SK-N-SH (cell line): Measurements from ENCODE around the gene PITHD1. TPM values are rescaled to one million over a fixed set of nuclear protein-coding genes. Genes with fewer than 3 reads are reported as not detected.

Experiments used
- CTCF ChIA-PET: fragments of 300-600, 350-600 bp; formaldehyde crosslinking; extraction: SDS; loops from one replicate; lab custom pipeline; 2021; lab: Yijun Ruan, JAX
- POLR2A ChIA-PET: fragments of 350-600 bp; sonication (Branson Sonifier 250); formaldehyde crosslinking; extraction: SDS; loops from one replicate; lab custom pipeline; 2020; ENCODE audit warnings: antibody characterized with exemption, inconsistent platforms; lab: Yijun Ruan, JAX
- DNase-seq: peaks from one replicate; pipeline ENCODE4 v3.0.0; 2012
- H2AFZ ChIP-seq: fragments of 200-600 bp; sonication (generic); 2 replicates; pipeline ENCODE4 v1.8.1; 2016; ENCODE audit warnings: antibody characterized with exemption, mild to moderate bottlenecking, low read depth
- H3F3A ChIP-seq: fragments of 200-600 bp; sonication (generic); replicated peaks from 2 replicates; pipeline ENCODE3; 2016; ENCODE audit warnings: antibody characterized with exemption, mild to moderate bottlenecking; ENCODE audit not compliant: insufficient read depth
- H3K27ac ChIP-seq, 2 experiments: fragments of 200-500 bp in 1 of 2; fragments of 200-600 bp in 1 of 2; sonication (Bioruptor generic) in 1 of 2; sonication (generic), shearing (Covaris generic) in 1 of 2; 2 replicates each; pipeline versions ENCODE4 v1.5.1 to v1.6.1; 2014 to 2016; ENCODE audit warnings: low read depth in 2 of 2, inconsistent platforms in 1 of 2, low read length in 1 of 2, mild to moderate bottlenecking in 1 of 2, mixed read lengths in 1 of 2
- H3K27me3 ChIP-seq: fragments of 200-600 bp; sonication (generic), shearing (Covaris generic); 2 replicates; pipeline ENCODE4 v1.6.1; 2016; ENCODE audit warnings: mixed run types; ENCODE audit not compliant: insufficient read depth
- H3K36me3 ChIP-seq, 2 experiments: fragments of 200-500 bp in 1 of 2; fragments of 200-600 bp in 1 of 2; sonication (Bioruptor generic) in 1 of 2; sonication (generic) in 1 of 2; replicated peaks in 1 of 2; 2 replicates each; pipeline versions ENCODE3 to v1.5.1; 2014 to 2016; ENCODE audit warnings: low read length in 1 of 2, mild to moderate bottlenecking in 1 of 2; ENCODE audit not compliant: insufficient read depth in 2 of 2, control insufficient read depth in 1 of 2
- H3K4me1 ChIP-seq, 2 experiments: fragments of 200-500 bp in 1 of 2; fragments of 200-600 bp in 1 of 2; sonication (Bioruptor generic) in 1 of 2; sonication (generic), shearing (Covaris generic) in 1 of 2; 2 replicates each; pipeline versions ENCODE4 v1.5.1 to v1.6.1; 2014 to 2016; ENCODE audit warnings: low read depth in 1 of 2, low read length in 1 of 2, mixed run types in 1 of 2; ENCODE audit not compliant: insufficient read depth in 2 of 2, control insufficient read depth in 1 of 2
- H3K4me2 ChIP-seq: fragments of 200-600 bp; sonication (generic), shearing (Covaris generic); 2 replicates; pipeline ENCODE4 v1.6.1; 2017; ENCODE audit warnings: mixed run types
- H3K4me3 ChIP-seq, 2 experiments: fragments of 200-500 bp in 1 of 2; fragments of 200-600 bp in 1 of 2; sonication (Bioruptor generic) in 1 of 2; sonication (generic), shearing (Covaris generic) in 1 of 2; 2 replicates each; pipeline versions ENCODE4 v1.5.1 to v1.8.1; 2014 to 2016; ENCODE audit warnings: low read depth in 2 of 2, inconsistent platforms in 1 of 2, low read length in 1 of 2, mild to moderate bottlenecking in 1 of 2, mixed read lengths in 1 of 2, moderate library complexity in 1 of 2
- H3K79me2 ChIP-seq: fragments of 200-600 bp; sonication (generic); 2 replicates; pipeline ENCODE4 v1.8.1; 2017; ENCODE audit warnings: mild to moderate bottlenecking; ENCODE audit not compliant: insufficient read depth
- H3K9ac ChIP-seq: fragments of 200-600 bp; sonication (generic); 2 replicates; pipeline ENCODE4 v1.6.1; 2017; ENCODE audit warnings: mixed run types
- H3K9me2 ChIP-seq: fragments of 200-600 bp; sonication (generic); 2 replicates; pipeline ENCODE4 v1.6.1; 2017; ENCODE audit warnings: mixed run types
- H3K9me3 ChIP-seq: fragments of 200-600 bp; sonication (generic); 2 replicates; pipeline ENCODE4 v1.6.1; 2017; ENCODE audit warnings: mixed run types, mild to moderate bottlenecking, moderate library complexity
- H4K20me1 ChIP-seq: fragments of 200-600 bp; sonication (generic); 2 replicates; pipeline ENCODE4 v1.6.1; 2017; ENCODE audit warnings: mild to moderate bottlenecking, mixed run types; ENCODE audit not compliant: insufficient read depth
- ELF1 ChIP-seq: IDR thresholded peaks from 2 replicates; pipeline ENCODE4 v1.4.0; 2012
- FOSL2 ChIP-seq: IDR thresholded peaks from 2 replicates; pipeline ENCODE4 v1.4.0; 2012; ENCODE audit warnings: low read depth, mild to moderate bottlenecking, moderate library complexity, borderline replicate concordance
- GABPA ChIP-seq: IDR thresholded peaks from 2 replicates; pipeline ENCODE4 v1.4.0; 2012; ENCODE audit warnings: low read depth, mild to moderate bottlenecking
- JUND ChIP-seq: IDR thresholded peaks from 2 replicates; pipeline ENCODE4 v1.4.0; 2012
- MEF2A ChIP-seq: IDR thresholded peaks from 2 replicates; pipeline ENCODE4 v1.4.0; 2012; ENCODE audit warnings: low read depth, borderline replicate concordance
- NFIC ChIP-seq: IDR thresholded peaks from 2 replicates; pipeline ENCODE4 v1.4.0; 2012; ENCODE audit warnings: borderline replicate concordance
- NRF1 ChIP-seq: IDR thresholded peaks from 2 replicates; pipeline ENCODE4 v1.6.1; 2012; ENCODE audit warnings: low read depth, mild to moderate bottlenecking, low read length
- POLR2AphosphoS5 ChIP-seq: IDR thresholded peaks from 2 replicates; pipeline ENCODE4 v1.6.1; 2012; ENCODE audit warnings: low read depth, low read length
- RCOR1 ChIP-seq: fragments of 150-350 bp; IDR thresholded peaks from 2 replicates; pipeline ENCODE4 v1.6.1; 2017; ENCODE audit warnings: antibody characterized with exemption, low read length
- REST ChIP-seq: IDR thresholded peaks from 2 replicates; pipeline ENCODE4 v1.6.1; 2012; ENCODE audit warnings: mild to moderate bottlenecking, low read depth, low read length, moderate library complexity
- SIN3A ChIP-seq: IDR thresholded peaks from 2 replicates; pipeline ENCODE4 v1.6.1; 2012; ENCODE audit warnings: low read depth, mild to moderate bottlenecking, low read length, moderate library complexity, borderline replicate concordance
- SMC3 ChIP-seq: IDR thresholded peaks from 2 replicates; pipeline ENCODE4 v1.6.1; 2012; ENCODE audit warnings: low read depth, low read length, improper control_type of control experiment
- TAF1 ChIP-seq: IDR thresholded peaks from 2 replicates; pipeline ENCODE4 v1.6.1; 2012; ENCODE audit warnings: low read depth, mild to moderate bottlenecking, low read length, moderate library complexity, borderline replicate concordance
- TCF12 ChIP-seq: IDR thresholded peaks from 2 replicates; pipeline ENCODE4 v1.4.0; 2012
- YY1 ChIP-seq: IDR thresholded peaks from 2 replicates; pipeline ENCODE4 v1.4.0; 2012; ENCODE audit warnings: low read depth, mild to moderate bottlenecking
- ZBTB33 ChIP-seq: IDR thresholded peaks from 2 replicates; pipeline ENCODE4 v1.4.0; 2012; ENCODE audit warnings: low read depth, borderline replicate concordance
- WGBS: methylation state at CpG from one replicate; pipeline ENCODE4 v1.1.6; 2017; ENCODE audit warnings: low lambda C conversion rate; 5-methylcytosine and 5-hydroxymethylcytosine counted together
- polyA plus RNA-seq, 3 experiments: library from polyadenylated mRNA; depleted of rRNA; stranded (reverse); fragments of >200 nt; gene quantifications; 2 replicates each; pipeline ENCODE4 v1.2.3, GENCODE V29; 2012
- TF ChIP-seq, protein P1 (sequence below): fragments of 150-350 bp; IDR thresholded peaks from 2 replicates; pipeline ENCODE4 v1.6.1; 2017; ENCODE audit warnings: antibody characterized with exemption, low read length, low read depth, borderline replicate concordance
- TF ChIP-seq, protein P2 (sequence below): fragments of 150-350 bp; IDR thresholded peaks from 2 replicates; pipeline ENCODE4 v1.6.1; 2016; ENCODE audit warnings: mild to moderate bottlenecking, low read depth, low read length

The PITHD1 gene
- polyA plus RNA-seq, 1 of the 3 experiments (the other 2 are of a cell fraction), result 36.3 TPM

DNA sequence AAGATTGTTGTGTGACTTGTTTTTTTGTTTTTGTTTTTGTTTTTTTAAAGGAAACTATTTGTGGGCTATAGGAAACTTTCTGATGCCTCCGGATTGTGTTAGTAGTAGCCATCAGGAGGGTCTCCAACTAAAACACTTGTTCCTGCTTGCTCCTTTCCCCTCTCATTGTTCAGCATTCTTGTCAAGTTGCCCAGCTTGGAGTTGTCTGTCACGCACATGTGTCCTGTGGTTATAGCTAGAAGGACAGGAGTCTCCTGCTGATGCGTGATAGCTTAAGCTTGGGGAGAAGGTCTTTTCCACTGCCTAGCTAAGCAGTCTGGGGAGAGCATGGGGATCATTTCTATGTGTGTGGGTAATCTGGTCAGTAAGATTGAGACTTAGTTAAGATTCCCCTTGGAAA is 9.5 kb downstream of the PITHD1 start:
- H3K4me2 ChIP-seq, result no peak overlapping the region
- H3K79me2 ChIP-seq, result peaks cover 54% of the 10 kb centered on the region
- ChIA-PET POLR2A (interaction anchor here (2.2 kb wide), 1 partner anchor 9 kb away, joined by 8 read pairs; the partner anchor contains the start of gene PITHD1), CTCF (interaction anchor here (1.4 to 1.8 kb wide), 2 partner anchors 11 to 81 kb away, joined by 4 to 5 read pairs; partner anchors contain the start of gene FUCA1)
- H3K9me2 ChIP-seq, result no peaks in the 10 kb centered on the region
- no peaks in the 10 kb centered on the region for H3K9me3 ChIP-seq
- no peak overlapping the region for H3K27ac ChIP-seq
- WGBS, result 96% methylated on average over 3 of the region's 3 CpGs
- TF ChIP-seq, protein P1, sequence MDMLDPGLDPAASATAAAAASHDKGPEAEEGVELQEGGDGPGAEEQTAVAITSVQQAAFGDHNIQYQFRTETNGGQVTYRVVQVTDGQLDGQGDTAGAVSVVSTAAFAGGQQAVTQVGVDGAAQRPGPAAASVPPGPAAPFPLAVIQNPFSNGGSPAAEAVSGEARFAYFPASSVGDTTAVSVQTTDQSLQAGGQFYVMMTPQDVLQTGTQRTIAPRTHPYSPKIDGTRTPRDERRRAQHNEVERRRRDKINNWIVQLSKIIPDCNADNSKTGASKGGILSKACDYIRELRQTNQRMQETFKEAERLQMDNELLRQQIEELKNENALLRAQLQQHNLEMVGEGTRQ, result no peak
- no peak for TF ChIP-seq FOSL2
- no peak for TF ChIP-seq REST
- TF ChIP-seq, protein P2, sequence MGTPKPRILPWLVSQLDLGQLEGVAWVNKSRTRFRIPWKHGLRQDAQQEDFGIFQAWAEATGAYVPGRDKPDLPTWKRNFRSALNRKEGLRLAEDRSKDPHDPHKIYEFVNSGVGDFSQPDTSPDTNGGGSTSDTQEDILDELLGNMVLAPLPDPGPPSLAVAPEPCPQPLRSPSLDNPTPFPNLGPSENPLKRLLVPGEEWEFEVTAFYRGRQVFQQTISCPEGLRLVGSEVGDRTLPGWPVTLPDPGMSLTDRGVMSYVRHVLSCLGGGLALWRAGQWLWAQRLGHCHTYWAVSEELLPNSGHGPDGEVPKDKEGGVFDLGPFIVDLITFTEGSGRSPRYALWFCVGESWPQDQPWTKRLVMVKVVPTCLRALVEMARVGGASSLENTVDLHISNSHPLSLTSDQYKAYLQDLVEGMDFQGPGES, result no peak
- TF ChIP-seq TCF12, result no peak
- no peak for TF ChIP-seq SMC3
- no peak for TF ChIP-seq MEF2A
- TF ChIP-seq RCOR1, result no peak
- TF ChIP-seq POLR2AphosphoS5, result no peak
- TF ChIP-seq NRF1, result no peak
- no peak for TF ChIP-seq TAF1
- TF ChIP-seq ELF1, result no peak
- TF ChIP-seq ZBTB33, result no peak
- TF ChIP-seq GABPA, result no peak
- TF ChIP-seq JUND, result no peak
- TF ChIP-seq NFIC, result no peak
- no peak for TF ChIP-seq YY1
- no peak for TF ChIP-seq SIN3A
- H3K27me3 ChIP-seq, result no peaks in the 10 kb centered on the region
- H4K20me1 ChIP-seq, result 0 out of 2 replicates have a peak, but pooled peaks cover 5% of the 10 kb centered on the region
- no peak overlapping the region for H3K9ac ChIP-seq
- no peak for DNase-seq
- peaks cover 27 to 50% of the 10 kb centered on the region in 2 experiments for H3K36me3 ChIP-seq
- H3K4me1 ChIP-seq, result peaks cover 6 to 13% of the 10 kb centered on the region in 2 experiments; a peak in 3 of 4 replicates
- no peak overlapping the region for H2AFZ ChIP-seq
- H3K4me3 ChIP-seq, result no peak overlapping the region
- H3F3A ChIP-seq, result peaks cover 25% of the 10 kb centered on the region
